ENCODE results near the gene CLBA1.
A peak's percentile ranks its signal among the peaks of the same experiment; 100 is the strongest.

The CLBA1 gene

GRCh38 chr14:105021656-105022275, 36.2 kb downstream of the CLBA1 start (continued):
- TF ChIP-seq ZNF280D (tag by site-specific recombination; IDR thresholded peaks at IDR 0.05) (no peak), ZNF660 (tag by site-specific recombination; IDR thresholded peaks at IDR 0.05) (0 out of 2 replicates have a peak, but pooled peaks have one; percentile 30), ZNF112 (tag by site-specific recombination; IDR thresholded peaks at IDR 0.05) (no peak), PRDM10 (tag by site-specific recombination; IDR thresholded peaks at IDR 0.05) (peak; percentile 58), ZNF292 (tag by site-specific recombination; IDR thresholded peaks at IDR 0.05; ENCODE audit: borderline replicate concordance, low read depth) (no peak), MYNN (tag by site-specific recombination; IDR thresholded peaks at IDR 0.05; ENCODE audit: borderline replicate concordance) (no peak), ZNF423 (tag by site-specific recombination; IDR thresholded peaks at IDR 0.05) (no peak), ZNF473 (tag by site-specific recombination; IDR thresholded peaks at IDR 0.05) (no peak), ZNF211 (tag by site-specific recombination; IDR thresholded peaks at IDR 0.05; ENCODE audit: low read depth) (no peak), ZNF747 (tag by site-specific recombination; IDR thresholded peaks at IDR 0.05) (no peak), ZNF18 (tag by site-specific recombination; IDR thresholded peaks at IDR 0.05) (no peak), ZNF148 (tag by site-specific recombination; IDR thresholded peaks at IDR 0.05; ENCODE audit: borderline replicate concordance) (no peak), ZNF555 (tag by site-specific recombination; conservative IDR thresholded peaks at IDR 0.05) (no peak), ZNF394 (tag by site-specific recombination; IDR thresholded peaks at IDR 0.05; ENCODE audit: borderline replicate concordance) (peak; percentile 6), ZNF529 (tag by site-specific recombination; IDR thresholded peaks at IDR 0.05; ENCODE audit: insufficient replicate concordance) (no peak), ZNF654 (tag by site-specific recombination; IDR thresholded peaks at IDR 0.05; ENCODE audit: low read depth) (no peak), ZNF19 (tag by site-specific recombination; IDR thresholded peaks at IDR 0.05; ENCODE audit: low read depth) (no peak), GLIS2 (tag by site-specific recombination; IDR thresholded peaks at IDR 0.05) (no peak), PRDM2 (tag by site-specific recombination; IDR thresholded peaks at IDR 0.05; ENCODE audit: borderline replicate concordance) (no peak), ZNF623 (tag by site-specific recombination; IDR thresholded peaks at IDR 0.05) (no peak), ZNF157 (tag by site-specific recombination; IDR thresholded peaks at IDR 0.05) (no peak), ZNF596 (tag by site-specific recombination; IDR thresholded peaks at IDR 0.05) (no peak), SALL2 (tag by site-specific recombination; IDR thresholded peaks at IDR 0.05; ENCODE audit: borderline replicate concordance) (no peak)
